ENCODE measurements around the gene SYS1. TPM values are rescaled to one million over a fixed set of nuclear protein-coding genes. Genes with fewer than 3 reads are reported as not detected.

The SYS1 gene
- total and polyA plus RNA-seq, 2 donors (not counting 3 experiments of a cell fraction or from before 2014, with no cell fraction given): 27.4 to 79.6 TPM

DNA sequence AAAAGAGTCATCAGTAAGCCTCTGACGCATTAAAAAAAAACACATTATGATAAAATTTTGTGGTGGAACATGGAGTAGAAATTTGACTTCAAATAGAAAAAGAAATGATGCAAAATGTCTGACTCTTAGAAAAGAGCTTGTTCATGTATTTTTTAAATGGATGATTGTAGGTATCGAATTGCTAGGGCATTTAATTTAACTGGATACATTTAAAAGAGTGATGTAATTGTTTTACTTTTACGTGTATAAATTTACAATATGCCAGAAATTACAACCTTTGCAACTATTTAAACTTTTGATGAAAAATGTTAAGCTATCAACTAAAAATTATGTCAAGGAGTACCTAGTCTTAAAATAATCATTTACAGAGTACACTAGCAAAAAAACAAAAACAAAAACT, 10.2 kb upstream of the SYS1 start:
- FAIRE-seq: no peak

DNA sequence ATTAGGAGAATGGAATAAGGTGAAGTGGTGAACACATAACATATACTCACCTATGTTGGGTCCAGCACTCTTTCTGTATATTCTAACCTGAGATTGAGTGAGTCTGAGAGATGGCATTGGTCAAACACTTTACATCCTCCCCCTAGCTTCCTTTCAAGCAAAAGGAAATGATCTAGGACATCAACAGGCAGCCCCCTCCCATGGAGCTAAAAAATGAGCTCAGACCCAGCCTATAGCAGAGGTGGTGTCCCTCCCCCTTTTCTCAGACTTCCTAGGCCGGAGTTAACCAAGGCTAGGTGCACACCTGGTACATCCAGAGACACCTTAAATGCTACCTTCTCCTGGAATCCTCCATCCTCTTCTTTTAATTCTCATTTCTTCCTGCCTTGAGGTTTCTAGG, 9.2 kb upstream of the SYS1 start:
- Histone ChIP-seq H2AFZ (ENCODE audit: low read depth, low read length) (no peak overlapping the region), H4K20me1 (replicated peaks; ENCODE audit: control insufficient read depth, extremely low read depth, insufficient read depth, low read length) (no peaks in the 10 kb centered on the region), H3K4me2 (ENCODE audit: insufficient read depth, low read length) (no peak overlapping the region), H3K9me3 (replicated peaks; ENCODE audit: control insufficient read depth, insufficient read depth, low read length) (no peaks in the 10 kb centered on the region), H3K36me3 (ENCODE audit: control insufficient read depth in 2 of 2, extremely low read depth in 1 of 2, insufficient read depth in 2 of 2, low read length in 2 of 2) (no peaks in the 10 kb centered on the region), H3K27ac (ENCODE audit: insufficient read depth, low read depth, low read length) (no peak overlapping the region), H3K27me3 (ENCODE audit: control insufficient read depth in 2 of 2, insufficient read depth in 2 of 2, low read length in 2 of 2) (no peaks in the 10 kb centered on the region), H3K9ac (replicated peaks; ENCODE audit: extremely low read depth, insufficient read depth, low read length) (no peak overlapping the region), H3K79me2 (ENCODE audit: control insufficient read depth, insufficient read depth, low read length) (no peaks in the 10 kb centered on the region), H3K4me3 (replicated peaks in 1 of 3; ENCODE audit: insufficient read depth in 1 of 3, low read depth in 1 of 3, low read length in 3 of 3) (no peak overlapping the region), H3K4me1 (ENCODE audit: control insufficient read depth, extremely low read depth, insufficient read depth, low read length) (peaks cover 18% of the 10 kb centered on the region), H3K9me1 (replicated peaks; ENCODE audit: control insufficient read depth, extremely low read depth, insufficient read depth, low read length) (no peaks in the 10 kb centered on the region)
- dilution Hi-C loops (cut with MboI; ENCODE audit: extremely low pct_ligation_motif_present, low sequenced_read_pairs) (no loop called here), intact Hi-C loops (cut with micrococcal nuclease) (no loop called here)
- BruUV-seq (replicated peaks): no TSS peak
- no peak for FAIRE-seq
- TF ChIP-seq FOS (IDR thresholded peaks at IDR 0.05; ENCODE audit: borderline replicate concordance, insufficient read depth, low read length) (no peak), POLR2AphosphoS5 (IDR thresholded peaks at IDR 0.05; ENCODE audit: insufficient read depth, low read depth, low read length) (no peak), GATA2 (IDR thresholded peaks at IDR 0.05; ENCODE audit: insufficient read depth, insufficient read length, low read depth, low read length) (no peak), JUN (IDR thresholded peaks at IDR 0.05; ENCODE audit: borderline replicate concordance, insufficient read depth, insufficient read length, low read depth) (no peak), POLR2A (IDR thresholded peaks at IDR 0.05; ENCODE audit: low read depth, low read length) (no peak), EZH2 (IDR thresholded peaks at IDR 0.05; ENCODE audit: borderline replicate concordance, low read depth, low read length, severe bottlenecking) (no peak), MYC (IDR thresholded peaks at IDR 0.05; ENCODE audit: low read depth, low read length) (no peak)
- TF ChIP-seq, protein P1, sequence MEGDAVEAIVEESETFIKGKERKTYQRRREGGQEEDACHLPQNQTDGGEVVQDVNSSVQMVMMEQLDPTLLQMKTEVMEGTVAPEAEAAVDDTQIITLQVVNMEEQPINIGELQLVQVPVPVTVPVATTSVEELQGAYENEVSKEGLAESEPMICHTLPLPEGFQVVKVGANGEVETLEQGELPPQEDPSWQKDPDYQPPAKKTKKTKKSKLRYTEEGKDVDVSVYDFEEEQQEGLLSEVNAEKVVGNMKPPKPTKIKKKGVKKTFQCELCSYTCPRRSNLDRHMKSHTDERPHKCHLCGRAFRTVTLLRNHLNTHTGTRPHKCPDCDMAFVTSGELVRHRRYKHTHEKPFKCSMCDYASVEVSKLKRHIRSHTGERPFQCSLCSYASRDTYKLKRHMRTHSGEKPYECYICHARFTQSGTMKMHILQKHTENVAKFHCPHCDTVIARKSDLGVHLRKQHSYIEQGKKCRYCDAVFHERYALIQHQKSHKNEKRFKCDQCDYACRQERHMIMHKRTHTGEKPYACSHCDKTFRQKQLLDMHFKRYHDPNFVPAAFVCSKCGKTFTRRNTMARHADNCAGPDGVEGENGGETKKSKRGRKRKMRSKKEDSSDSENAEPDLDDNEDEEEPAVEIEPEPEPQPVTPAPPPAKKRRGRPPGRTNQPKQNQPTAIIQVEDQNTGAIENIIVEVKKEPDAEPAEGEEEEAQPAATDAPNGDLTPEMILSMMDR (IDR thresholded peaks at IDR 0.05; ENCODE audit: extremely low read depth in 1 of 2, insufficient read depth in 1 of 2, low read depth in 1 of 2, low read length in 2 of 2): no peak
- TF ChIP-seq, protein P2, sequence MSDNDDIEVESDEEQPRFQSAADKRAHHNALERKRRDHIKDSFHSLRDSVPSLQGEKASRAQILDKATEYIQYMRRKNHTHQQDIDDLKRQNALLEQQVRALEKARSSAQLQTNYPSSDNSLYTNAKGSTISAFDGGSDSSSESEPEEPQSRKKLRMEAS (IDR thresholded peaks at IDR 0.05; ENCODE audit: insufficient read depth, insufficient read length): no peak
- ChIA-PET POLR2A (no interaction called here), CTCF (interaction anchor here (1.4 to 1.8 kb wide), 3 partner anchors 9 to 20 kb away, joined by 5 to 7 read pairs (median 5); partner anchors contain the start of gene SYS1)
- DNase-seq (ENCODE audit: low read depth, low spot score): no peak

More for the DNA sequence above, 10.2 kb upstream of the SYS1 start:
- no TSS peak for BruUV-seq (replicated peaks)
- Histone ChIP-seq H3K4me1 (ENCODE audit: control insufficient read depth, extremely low read depth, insufficient read depth, low read length) (peaks cover 11% of the 10 kb centered on the region), H4K20me1 (replicated peaks; ENCODE audit: control insufficient read depth, extremely low read depth, insufficient read depth, low read length) (no peaks in the 10 kb centered on the region), H3K36me3 (ENCODE audit: control insufficient read depth in 2 of 2, extremely low read depth in 1 of 2, insufficient read depth in 2 of 2, low read length in 2 of 2) (no peaks in the 10 kb centered on the region), H3K9me1 (replicated peaks; ENCODE audit: control insufficient read depth, extremely low read depth, insufficient read depth, low read length) (no peaks in the 10 kb centered on the region), H3K27ac (ENCODE audit: insufficient read depth, low read depth, low read length) (no peak overlapping the region), H3K79me2 (ENCODE audit: control insufficient read depth, insufficient read depth, low read length) (peaks cover 2% of the 10 kb centered on the region), H3K9me3 (replicated peaks; ENCODE audit: control insufficient read depth, insufficient read depth, low read length) (no peaks in the 10 kb centered on the region), H3K4me2 (ENCODE audit: insufficient read depth, low read length) (no peak overlapping the region), H3K9ac (replicated peaks; ENCODE audit: extremely low read depth, insufficient read depth, low read length) (no peak overlapping the region), H3K4me3 (replicated peaks in 1 of 3; ENCODE audit: insufficient read depth in 1 of 3, low read depth in 1 of 3, low read length in 3 of 3) (no peak overlapping the region), H3K27me3 (ENCODE audit: control insufficient read depth in 2 of 2, insufficient read depth in 2 of 2, low read length in 2 of 2) (no peaks in the 10 kb centered on the region), H2AFZ (ENCODE audit: low read depth, low read length) (no peak overlapping the region)
- TF ChIP-seq, protein P1 (IDR thresholded peaks at IDR 0.05; ENCODE audit: extremely low read depth in 1 of 2, insufficient read depth in 1 of 2, low read depth in 1 of 2, low read length in 2 of 2): no peak
- TF ChIP-seq POLR2AphosphoS5 (IDR thresholded peaks at IDR 0.05; ENCODE audit: insufficient read depth, low read depth, low read length) (no peak), JUN (IDR thresholded peaks at IDR 0.05; ENCODE audit: borderline replicate concordance, insufficient read depth, insufficient read length, low read depth) (no peak), MYC (IDR thresholded peaks at IDR 0.05; ENCODE audit: low read depth, low read length) (no peak)
- CTCF ChIA-PET: interaction anchor here (1.0 to 2.3 kb wide), 4 partner anchors 10 to 67 kb away, joined by 3 to 11 read pairs (median 4); partner anchors contain the start of gene SYS1
- dilution Hi-C loops (cut with MboI; ENCODE audit: extremely low pct_ligation_motif_present, low sequenced_read_pairs) (no loop called here), intact Hi-C loops (cut with micrococcal nuclease) (no loop called here)
- no peak for DNase-seq (ENCODE audit: low read depth, low spot score)
- POLR2A ChIA-PET: no interaction called here
